ENCODE results near the gene RRM2.
"Not testable (repeated sequence)": the region's sequence is repeated elsewhere in the genome, so short reads cannot be mapped to it uniquely, and the experiment has no call there.

- not testable (repeated sequence) for TF ChIP-seq POLR2A (IDR thresholded peaks at IDR 0.05; ENCODE audit: low read depth, low read length); MAZ (IDR thresholded peaks at IDR 0.05; ENCODE audit: borderline replicate concordance, low read depth, low read length); RAD21 (IDR thresholded peaks at IDR 0.05; ENCODE audit: low read length)
- TF ChIP-seq, protein P1, sequence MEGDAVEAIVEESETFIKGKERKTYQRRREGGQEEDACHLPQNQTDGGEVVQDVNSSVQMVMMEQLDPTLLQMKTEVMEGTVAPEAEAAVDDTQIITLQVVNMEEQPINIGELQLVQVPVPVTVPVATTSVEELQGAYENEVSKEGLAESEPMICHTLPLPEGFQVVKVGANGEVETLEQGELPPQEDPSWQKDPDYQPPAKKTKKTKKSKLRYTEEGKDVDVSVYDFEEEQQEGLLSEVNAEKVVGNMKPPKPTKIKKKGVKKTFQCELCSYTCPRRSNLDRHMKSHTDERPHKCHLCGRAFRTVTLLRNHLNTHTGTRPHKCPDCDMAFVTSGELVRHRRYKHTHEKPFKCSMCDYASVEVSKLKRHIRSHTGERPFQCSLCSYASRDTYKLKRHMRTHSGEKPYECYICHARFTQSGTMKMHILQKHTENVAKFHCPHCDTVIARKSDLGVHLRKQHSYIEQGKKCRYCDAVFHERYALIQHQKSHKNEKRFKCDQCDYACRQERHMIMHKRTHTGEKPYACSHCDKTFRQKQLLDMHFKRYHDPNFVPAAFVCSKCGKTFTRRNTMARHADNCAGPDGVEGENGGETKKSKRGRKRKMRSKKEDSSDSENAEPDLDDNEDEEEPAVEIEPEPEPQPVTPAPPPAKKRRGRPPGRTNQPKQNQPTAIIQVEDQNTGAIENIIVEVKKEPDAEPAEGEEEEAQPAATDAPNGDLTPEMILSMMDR (conservative IDR thresholded peaks at IDR 0.05; ENCODE audit: low read depth, low read length): not testable (repeated sequence)
Measured at GRCh38 chr2:10091889-10092244, 30.7 kb upstream of the RRM2 start.
